ENCODE data around the gene ONECUT2.

ONECUT2 gene

DNA sequence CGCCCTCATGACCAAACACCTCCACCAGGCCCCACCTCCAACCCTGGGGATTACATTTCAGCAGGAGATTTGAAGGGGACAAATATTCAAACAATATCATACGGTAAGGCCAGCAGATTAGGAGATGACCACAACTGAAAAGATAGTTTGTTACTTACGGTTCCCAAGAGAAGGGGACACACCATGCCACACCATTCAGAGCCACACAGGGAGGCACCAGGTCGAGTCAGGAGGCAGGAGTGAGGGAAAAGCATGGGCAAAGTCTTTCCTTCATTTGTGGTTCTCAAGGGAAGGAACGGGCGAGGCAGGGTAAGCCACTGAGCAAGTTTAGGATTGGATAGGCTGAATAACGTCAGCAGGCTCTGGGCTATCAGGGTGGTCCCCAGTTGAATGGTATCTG is 94.0 kb downstream of the ONECUT2 start:
- no peak for DNase-seq (ENCODE audit: low read depth)

GRCh38 chr18:57533006-57533867 is 98.1 kb downstream of the ONECUT2 start:
- DNase-seq (ENCODE audit: low read depth), result no peak

DNA sequence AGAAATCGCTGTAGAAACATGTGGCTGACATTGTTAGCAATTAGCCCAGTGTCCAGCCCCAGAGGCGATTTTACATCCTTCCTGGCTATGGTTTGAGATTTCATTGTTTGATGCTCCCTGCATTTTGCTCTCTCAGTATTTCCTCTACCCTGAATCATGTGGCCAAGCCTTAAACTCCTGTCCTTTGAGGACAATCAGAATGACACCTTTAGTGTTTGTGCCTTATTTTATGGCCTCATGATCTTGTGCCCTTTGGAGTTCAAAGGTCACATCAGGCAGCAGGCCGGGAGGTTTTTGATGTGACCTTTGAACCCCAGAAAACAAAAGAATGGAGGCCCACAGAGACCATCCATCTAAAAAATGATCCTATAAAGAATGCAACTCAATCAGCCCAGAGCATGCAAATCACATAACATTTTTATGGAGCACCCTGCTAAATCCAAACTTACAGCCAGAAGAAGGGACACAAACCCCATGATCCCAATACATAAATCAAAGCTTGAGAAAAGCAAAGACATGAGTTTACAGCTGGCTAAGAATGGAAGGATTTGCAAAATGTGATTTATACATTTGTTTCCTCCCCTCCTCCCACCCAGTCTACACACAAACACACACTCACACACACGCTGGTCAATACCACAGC is 98.8 kb downstream of the ONECUT2 start:
- no peak for DNase-seq (ENCODE audit: low read depth)

- DNase-seq (ENCODE audit: low read depth), result no peak
These were observed 99.3 kb downstream of the ONECUT2 start for GRCh38 chr18:57534511-57534909.

DNA sequence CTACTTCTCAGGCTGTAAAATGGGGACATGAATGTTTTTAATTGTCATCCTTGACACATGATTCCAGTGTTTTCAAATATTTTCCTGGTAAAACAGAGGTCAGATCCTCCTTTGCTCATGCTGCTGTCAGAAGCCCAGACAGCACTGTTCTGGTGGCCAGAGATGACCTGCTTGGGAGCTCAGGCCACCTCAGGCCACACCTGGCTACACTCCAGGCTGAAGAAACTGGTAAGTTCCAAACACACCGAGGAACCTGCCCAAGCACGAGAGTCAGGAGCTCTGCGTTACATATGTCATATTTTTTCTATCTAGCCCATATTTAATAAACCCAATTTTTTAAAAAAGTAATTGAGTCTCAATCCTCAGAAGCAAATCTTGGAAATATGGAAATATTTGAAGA is 103.4 kb downstream of the ONECUT2 start:
- DNase-seq (ENCODE audit: low read depth), result no peak

DNA sequence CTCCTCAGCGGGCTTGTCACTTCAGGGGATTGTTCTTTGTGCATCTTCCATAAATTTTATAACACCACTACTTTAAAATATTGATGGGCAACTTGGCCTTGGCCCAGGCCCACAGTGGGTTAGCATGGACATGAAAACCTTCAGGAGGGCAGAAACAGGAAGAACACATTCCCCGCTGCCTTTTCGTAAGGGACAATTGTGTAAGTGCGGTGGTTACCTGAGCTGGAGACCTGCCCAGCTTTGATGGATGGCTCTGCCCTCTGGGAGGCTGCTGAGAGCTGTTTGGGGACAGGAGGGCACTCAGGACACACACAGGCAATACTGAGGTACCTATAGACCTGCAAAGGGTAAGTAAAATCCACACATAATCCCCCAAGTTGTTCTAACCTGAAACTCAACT is 104.5 kb downstream of the ONECUT2 start:
- no peak for DNase-seq (ENCODE audit: low read depth)
